HL-60 (cell line): Measurements from ENCODE around the gene USP17L18.
A peak's percentile ranks its signal among the peaks of the same experiment; 100 is the strongest.
"Not testable (repeated sequence)": the region's sequence is repeated elsewhere in the genome, so short reads cannot be mapped to it uniquely, and the experiment has no call there.

Experiments used
- DNase-seq, 2 experiments: peaks; one replicate each; pipeline ENCODE4 v3.0.0-alpha.2; 2010 to 2020; ENCODE audit warnings: low read depth in 1 of 2, low spot score in 1 of 2
- H3K27ac ChIP-seq: fragments of 250-450 bp; sonication (Bioruptor Pico); replicated peaks from 2 replicates; pipeline ENCODE4 v1.5.1; 2020; ENCODE audit warnings: mild to moderate bottlenecking, moderate library complexity
- H3K27me3 ChIP-seq: fragments of 250-450 bp; sonication (Bioruptor Pico); 2 replicates; pipeline ENCODE4 v1.5.1; 2021; ENCODE audit warnings: mild to moderate bottlenecking, moderate library complexity; ENCODE audit not compliant: insufficient read depth, poor library complexity, severe bottlenecking
- H3K4me3 ChIP-seq: replicated peaks from 2 replicates; pipeline ENCODE4 v1.5.1; 2011; ENCODE audit warnings: mild to moderate bottlenecking, control low read depth, low read length; ENCODE audit not compliant: insufficient read depth
- long read RNA-seq: library from polyadenylated mRNA; unstranded; transcript quantifications from one replicate; pipeline ENCODE4 v2.0.0, GENCODE V29; 2020

USP17L18 gene, protein sequence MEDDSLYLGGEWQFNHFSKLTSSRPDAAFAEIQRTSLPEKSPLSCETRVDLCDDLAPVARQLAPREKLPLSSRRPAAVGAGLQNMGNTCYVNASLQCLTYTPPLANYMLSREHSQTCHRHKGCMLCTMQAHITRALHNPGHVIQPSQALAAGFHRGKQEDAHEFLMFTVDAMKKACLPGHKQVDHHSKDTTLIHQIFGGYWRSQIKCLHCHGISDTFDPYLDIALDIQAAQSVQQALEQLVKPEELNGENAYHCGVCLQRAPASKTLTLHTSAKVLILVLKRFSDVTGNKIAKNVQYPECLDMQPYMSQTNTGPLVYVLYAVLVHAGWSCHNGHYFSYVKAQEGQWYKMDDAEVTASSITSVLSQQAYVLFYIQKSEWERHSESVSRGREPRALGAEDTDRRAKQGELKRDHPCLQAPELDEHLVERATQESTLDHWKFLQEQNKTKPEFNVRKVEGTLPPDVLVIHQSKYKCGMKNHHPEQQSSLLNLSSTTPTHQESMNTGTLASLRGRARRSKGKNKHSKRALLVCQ
- long read RNA-seq = 0 reads

DNA sequence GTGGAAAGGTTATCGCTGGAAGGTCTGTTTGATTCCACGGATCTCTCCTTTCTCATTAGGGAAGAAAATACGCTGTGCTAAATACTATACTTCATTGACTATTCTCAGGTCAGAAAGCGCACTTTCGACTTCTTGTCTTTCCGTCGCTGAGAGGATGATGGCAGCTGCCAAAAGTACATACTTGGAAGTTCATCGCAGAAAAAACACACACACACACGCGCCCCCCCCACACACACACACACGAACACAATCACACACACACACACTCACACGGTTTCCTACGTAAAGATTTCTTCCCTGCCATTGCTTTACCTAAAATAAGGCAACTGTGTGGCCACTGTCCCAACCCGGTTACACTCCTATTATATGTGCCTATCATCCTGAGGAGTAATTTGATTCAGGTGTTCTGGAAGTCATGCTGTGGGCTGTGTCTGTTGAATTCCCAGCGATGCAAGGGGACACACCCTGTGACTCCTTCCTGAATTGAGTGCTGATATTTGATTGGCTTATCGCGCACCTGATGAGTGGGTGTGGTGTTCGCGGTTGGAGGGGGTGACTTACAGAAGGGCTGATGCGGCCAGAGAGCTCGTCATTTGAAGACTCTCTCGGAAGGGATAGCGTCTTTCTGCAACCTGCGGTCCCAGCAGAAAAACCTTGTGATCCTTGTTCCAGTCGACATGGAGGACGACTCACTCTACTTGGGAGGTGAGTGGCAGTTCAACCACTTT, at the start of gene USP17L18:
Gene USP17L18 (plus strand): TSS at position 678 of the 728 bp plus-strand sequence. CDS start 0 bp downstream, at position 678.
- H3K4me3 ChIP-seq, H3K27ac ChIP-seq, H3K27me3 ChIP-seq: not testable (repeated sequence)
- DNase-seq = peak in 1 of 2 experiments; percentile 0

DNA sequence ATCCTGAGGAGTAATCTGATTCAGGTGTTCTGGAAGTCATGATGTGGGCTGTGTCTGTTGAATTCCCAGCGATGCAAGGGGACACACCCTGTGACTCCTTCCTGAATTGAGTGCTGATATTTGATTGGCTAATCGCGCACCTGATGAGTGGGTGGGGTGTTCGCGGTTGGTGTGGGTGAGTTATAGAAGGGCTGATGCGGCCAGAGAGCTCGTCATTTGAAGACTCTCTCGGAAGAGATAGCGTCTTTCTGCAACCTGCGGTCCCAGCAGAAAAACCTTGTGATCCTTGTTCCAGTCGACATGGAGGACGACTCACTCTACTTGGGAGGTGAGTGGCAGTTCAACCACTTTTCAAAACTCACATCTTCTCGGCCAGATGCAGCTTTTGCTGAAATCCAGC, 38.1 kb upstream of the USP17L18 start, which contains the start of gene USP17L10:
Gene USP17L10 (plus strand): TSS at position 301 of the 400 bp plus-strand sequence. CDS start 0 bp downstream, at position 301.
- H3K27me3 ChIP-seq, DNase-seq, H3K4me3 ChIP-seq, H3K27ac ChIP-seq: not testable (repeated sequence)

DNA sequence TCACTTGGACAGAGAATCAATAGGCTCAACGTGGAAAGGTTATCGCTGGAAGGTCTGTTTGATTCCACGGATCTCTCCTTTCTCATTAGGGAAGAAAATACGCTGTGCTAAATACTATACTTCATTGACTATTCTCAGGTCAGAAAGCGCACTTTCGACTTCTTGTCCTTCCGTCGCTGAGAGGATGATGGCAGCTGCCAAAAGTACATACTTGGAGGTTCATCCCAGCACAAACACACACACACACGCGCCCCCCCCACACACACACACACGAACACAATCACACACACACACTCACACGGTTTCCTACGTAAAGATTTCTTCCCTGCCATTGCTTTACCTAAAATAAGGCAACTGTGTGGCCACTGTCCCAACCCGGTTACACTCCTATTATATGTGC, 33.7 kb upstream of the USP17L18 start:
- not testable (repeated sequence) for H3K4me3 ChIP-seq, H3K27ac ChIP-seq, H3K27me3 ChIP-seq
- peak in 1 of 2 experiments; percentile 0 for DNase-seq

DNA sequence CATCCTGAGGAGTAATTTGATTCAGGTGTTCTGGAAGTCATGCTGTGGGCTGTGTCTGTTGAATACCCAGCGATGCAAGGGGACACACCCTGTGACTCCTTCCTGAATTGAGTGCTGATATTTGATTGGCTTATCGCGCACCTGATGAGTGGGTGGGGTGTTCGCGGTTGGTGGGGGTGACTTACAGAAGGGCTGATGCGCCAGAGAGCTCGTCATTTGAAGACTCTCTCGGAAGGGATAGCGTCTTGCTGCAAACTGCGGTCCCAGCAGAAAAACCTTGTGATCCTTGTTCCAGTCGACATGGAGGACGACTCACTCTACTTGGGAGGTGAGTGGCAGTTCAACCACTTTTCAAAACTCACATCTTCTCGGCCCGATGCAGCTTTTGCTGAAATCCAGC, 33.3 kb upstream of the USP17L18 start, which contains the start of gene USP17L11:
Gene USP17L11 (plus strand): TSS at position 301 of the 400 bp plus-strand sequence. CDS start 0 bp downstream, at position 301.
- not testable (repeated sequence) for H3K27ac ChIP-seq, H3K27me3 ChIP-seq, H3K4me3 ChIP-seq, DNase-seq

DNA sequence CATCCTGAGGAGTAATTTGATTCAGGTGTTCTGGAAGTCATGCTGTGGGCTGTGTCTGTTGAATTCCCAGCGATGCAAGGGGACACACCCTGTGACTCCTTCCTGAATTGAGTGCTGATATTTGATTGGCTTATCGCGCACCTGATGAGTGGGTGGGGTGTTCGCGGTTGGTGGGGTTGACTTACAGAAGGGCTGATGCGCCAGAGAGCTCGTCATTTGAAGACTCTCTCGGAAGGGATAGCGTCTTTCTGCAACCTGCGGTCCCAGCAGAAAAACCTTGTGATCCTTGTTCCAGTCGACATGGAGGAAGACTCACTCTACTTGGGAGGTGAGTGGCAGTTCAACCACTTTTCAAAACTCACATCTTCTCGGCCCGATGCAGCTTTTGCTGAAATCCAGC, 28.6 kb upstream of the USP17L18 start, which contains the start of gene USP17L12:
Gene USP17L12 (plus strand): TSS at position 301 of the 400 bp plus-strand sequence. CDS start 0 bp downstream, at position 301.
- not testable (repeated sequence) for H3K27me3 ChIP-seq, DNase-seq, H3K4me3 ChIP-seq, H3K27ac ChIP-seq

DNA sequence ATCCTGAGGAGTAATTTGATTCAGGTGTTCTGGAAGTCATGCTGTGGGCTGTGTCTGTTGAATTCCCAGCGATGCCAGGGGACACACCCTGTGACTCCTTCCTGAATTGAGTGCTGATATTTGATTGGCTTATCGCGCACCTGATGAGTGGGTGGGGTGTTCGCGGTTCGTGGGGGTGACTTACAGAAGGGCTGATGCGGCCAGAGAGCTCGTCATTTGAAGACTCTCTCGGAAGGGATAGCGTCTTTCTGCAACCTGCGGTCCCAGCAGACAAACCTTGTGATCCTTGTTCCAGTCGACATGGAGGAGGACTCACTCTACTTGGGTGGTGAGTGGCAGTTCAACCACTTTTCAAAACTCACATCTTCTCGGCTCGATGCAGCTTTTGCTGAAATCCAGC, 23.8 kb upstream of the USP17L18 start, which contains the start of gene USP17L13:
Gene USP17L13 (plus strand): TSS at position 301 of the 400 bp plus-strand sequence. CDS start 0 bp downstream, at position 301.
- H3K27me3 ChIP-seq, H3K27ac ChIP-seq, H3K4me3 ChIP-seq, DNase-seq: not testable (repeated sequence)

DNA sequence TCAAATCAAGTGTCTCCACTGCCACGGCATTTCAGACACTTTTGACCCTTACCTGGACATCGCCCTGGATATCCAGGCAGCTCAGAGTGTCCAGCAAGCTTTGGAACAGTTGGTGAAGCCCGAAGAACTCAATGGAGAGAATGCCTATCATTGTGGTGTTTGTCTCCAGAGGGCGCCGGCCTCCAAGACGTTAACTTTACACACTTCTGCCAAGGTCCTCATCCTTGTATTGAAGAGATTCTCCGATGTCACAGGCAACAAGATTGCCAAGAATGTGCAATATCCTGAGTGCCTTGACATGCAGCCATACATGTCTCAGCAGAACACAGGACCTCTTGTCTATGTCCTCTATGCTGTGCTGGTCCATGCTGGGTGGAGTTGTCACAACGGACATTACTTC, 18.2 kb upstream of the USP17L18 start:
- H3K27me3 ChIP-seq, H3K4me3 ChIP-seq, H3K27ac ChIP-seq: not testable (repeated sequence)
- peak in 1 of 2 experiments; percentile 0 for DNase-seq

DNA sequence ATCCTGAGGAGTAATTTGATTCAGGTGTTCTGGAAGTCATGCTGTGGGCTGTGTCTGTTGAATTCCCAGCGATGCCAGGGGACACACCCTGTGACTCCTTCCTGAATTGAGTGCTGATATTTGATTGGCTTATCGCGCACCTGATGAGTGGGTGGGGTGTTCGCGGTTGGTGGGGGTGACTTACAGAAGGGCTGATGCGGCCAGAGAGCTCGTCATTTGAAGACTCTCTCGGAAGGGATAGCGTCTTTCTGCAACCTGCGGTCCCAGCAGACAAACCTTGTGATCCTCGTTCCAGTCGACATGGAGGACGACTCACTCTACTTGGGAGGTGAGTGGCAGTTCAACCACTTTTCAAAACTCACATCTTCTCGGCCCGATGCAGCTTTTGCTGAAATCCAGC, 14.3 kb upstream of the USP17L18 start, which contains the start of gene USP17L15:
Gene USP17L15 (plus strand): TSS at position 301 of the 400 bp plus-strand sequence. CDS start 0 bp downstream, at position 301.
- not testable (repeated sequence) for H3K27ac ChIP-seq, H3K27me3 ChIP-seq, DNase-seq, H3K4me3 ChIP-seq

DNA sequence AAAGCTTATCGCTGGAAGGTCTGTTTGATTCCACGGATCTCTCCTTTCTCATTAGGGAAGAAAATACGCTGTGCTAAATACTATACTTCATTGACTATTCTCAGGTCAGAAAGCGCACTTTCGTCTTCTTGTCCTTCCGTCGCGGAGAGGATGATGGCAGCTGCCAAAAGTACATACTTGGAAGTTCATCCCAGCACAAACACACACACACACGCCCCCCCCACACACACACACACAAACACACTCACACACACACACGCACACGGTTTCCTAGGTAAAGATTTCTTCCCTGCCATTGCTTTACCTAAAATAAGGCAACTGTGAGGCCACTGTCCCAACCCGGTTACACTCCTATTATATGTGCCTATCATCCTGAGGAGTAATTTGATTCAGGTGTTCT, 10.0 kb upstream of the USP17L18 start:
- not testable (repeated sequence) for H3K4me3 ChIP-seq, H3K27ac ChIP-seq, H3K27me3 ChIP-seq
- DNase-seq = peak in 1 of 2 experiments; percentile 0

DNA sequence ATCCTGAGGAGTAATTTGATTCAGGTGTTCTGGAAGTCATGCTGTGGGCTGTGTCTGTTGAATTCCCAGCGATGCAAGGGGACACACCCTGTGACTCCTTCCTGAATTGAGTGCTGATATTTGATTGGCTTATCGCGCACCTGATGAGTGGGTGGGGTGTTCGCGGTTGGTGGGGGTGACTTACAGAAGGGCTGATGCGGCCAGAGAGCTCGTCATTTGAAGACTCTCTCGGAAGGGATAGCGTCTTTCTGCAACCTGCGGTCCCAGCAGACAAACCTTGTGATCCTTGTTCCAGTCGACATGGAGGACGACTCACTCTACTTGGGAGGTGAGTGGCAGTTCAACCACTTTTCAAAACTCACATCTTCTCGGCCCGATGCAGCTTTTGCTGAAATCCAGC, 4.9 kb upstream of the USP17L18 start, which contains the start of gene USP17L17:
Gene USP17L17 (plus strand): TSS at position 301 of the 400 bp plus-strand sequence. CDS start 0 bp downstream, at position 301.
- H3K27ac ChIP-seq, H3K4me3 ChIP-seq, H3K27me3 ChIP-seq, DNase-seq: not testable (repeated sequence)

DNA sequence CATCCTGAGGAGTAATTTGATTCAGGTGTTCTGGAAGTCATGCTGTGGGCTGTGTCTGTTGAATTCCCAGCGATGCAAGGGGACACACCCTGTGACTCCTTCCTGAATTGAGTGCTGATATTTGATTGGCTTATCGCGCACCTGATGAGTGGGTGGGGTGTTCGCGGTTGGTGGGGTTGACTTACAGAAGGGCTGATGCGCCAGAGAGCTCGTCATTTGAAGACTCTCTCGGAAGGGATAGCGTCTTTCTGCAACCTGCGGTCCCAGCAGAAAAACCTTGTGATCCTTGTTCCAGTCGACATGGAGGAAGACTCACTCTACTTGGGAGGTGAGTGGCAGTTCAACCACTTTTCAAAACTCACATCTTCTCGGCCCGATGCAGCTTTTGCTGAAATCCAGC, 4.6 kb downstream of the USP17L18 start, which contains the start of gene USP17L19:
Gene USP17L19 (plus strand): TSS at position 301 of the 400 bp plus-strand sequence. CDS start 0 bp downstream, at position 301.
- H3K27me3 ChIP-seq, H3K27ac ChIP-seq, H3K4me3 ChIP-seq, DNase-seq: not testable (repeated sequence)

DNA sequence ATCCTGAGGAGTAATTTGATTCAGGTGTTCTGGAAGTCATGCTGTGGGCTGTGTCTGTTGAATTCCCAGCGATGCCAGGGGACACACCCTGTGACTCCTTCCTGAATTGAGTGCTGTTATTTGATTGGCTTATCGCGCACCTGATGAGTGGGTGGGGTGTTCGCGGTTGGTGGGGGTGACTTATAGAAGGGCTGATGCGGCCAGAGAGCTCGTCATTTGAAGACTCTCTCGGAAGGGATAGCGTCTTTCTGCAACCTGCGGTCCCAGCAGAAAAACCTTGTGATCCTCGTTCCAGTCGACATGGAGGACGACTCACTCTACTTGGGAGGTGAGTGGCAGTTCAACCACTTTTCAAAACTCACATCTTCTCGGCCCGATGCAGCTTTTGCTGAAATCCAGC, 9.4 kb downstream of the USP17L18 start, which contains the start of gene USP17L20:
Gene USP17L20 (plus strand): TSS at position 301 of the 400 bp plus-strand sequence. CDS start 0 bp downstream, at position 301.
- H3K4me3 ChIP-seq, H3K27ac ChIP-seq, H3K27me3 ChIP-seq, DNase-seq: not testable (repeated sequence)

DNA sequence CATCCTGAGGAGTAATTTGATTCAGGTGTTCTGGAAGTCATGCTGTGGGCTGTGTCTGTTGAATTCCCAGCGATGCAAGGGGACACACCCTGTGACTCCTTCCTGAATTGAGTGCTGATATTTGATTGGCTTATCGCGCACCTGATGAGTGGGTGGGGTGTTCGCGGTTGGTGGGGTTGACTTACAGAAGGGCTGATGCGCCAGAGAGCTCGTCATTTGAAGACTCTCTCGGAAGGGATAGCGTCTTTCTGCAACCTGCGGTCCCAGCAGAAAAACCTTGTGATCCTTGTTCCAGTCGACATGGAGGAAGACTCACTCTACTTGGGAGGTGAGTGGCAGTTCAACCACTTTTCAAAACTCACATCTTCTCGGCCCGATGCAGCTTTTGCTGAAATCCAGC, 14.1 kb downstream of the USP17L18 start, which contains the start of gene USP17L21:
Gene USP17L21 (plus strand): TSS at position 301 of the 400 bp plus-strand sequence. CDS start 0 bp downstream, at position 301.
- not testable (repeated sequence) for H3K27me3 ChIP-seq, DNase-seq, H3K27ac ChIP-seq, H3K4me3 ChIP-seq

DNA sequence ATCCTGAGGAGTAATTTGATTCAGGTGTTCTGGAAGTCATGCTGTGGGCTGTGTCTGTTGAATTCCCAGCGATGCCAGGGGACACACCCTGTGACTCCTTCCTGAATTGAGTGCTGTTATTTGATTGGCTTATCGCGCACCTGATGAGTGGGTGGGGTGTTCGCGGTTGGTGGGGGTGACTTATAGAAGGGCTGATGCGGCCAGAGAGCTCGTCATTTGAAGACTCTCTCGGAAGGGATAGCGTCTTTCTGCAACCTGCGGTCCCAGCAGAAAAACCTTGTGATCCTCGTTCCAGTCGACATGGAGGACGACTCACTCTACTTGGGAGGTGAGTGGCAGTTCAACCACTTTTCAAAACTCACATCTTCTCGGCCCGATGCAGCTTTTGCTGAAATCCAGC, 18.9 kb downstream of the USP17L18 start, which contains the start of gene USP17L22:
Gene USP17L22 (plus strand): TSS at position 301 of the 400 bp plus-strand sequence. CDS start 0 bp downstream, at position 301.
- not testable (repeated sequence) for H3K4me3 ChIP-seq, H3K27me3 ChIP-seq, DNase-seq, H3K27ac ChIP-seq
